Measurements from ENCODE around the gene CAPRIN2. TPM values are rescaled to one million over a fixed set of nuclear protein-coding genes. Genes with fewer than 3 reads are reported as not detected.

CAPRIN2 gene
- 19.8 and 22.7 TPM in 2 replicates for total RNA-seq

GRCh38 chr12:30754750-30755394 is at the start of gene CAPRIN2:
TSS of gene CAPRIN2 (minus strand) at chr12:30754951. CDS start at chr12:30753520, 1,431 bp downstream.
- DNase-seq (ENCODE audit: low read depth) = peak; percentile 39
- peak within 1 kb of the TSS; percentile 65 for H3K4me3 ChIP-seq (ENCODE audit: low read depth, low read length)
- peak; percentile 31 for TF ChIP-seq CTCF (conservative IDR thresholded peaks at IDR 0.05; ENCODE audit: low read depth, low read length)

GRCh38 chr12:30797689-30798088 is 42.9 kb upstream of the CAPRIN2 start:
- peak; percentile 11 for TF ChIP-seq CTCF (conservative IDR thresholded peaks at IDR 0.05; ENCODE audit: low read depth, low read length)
- DNase-seq (ENCODE audit: low read depth) = no peak
- no peak overlapping the region for H3K4me3 ChIP-seq (ENCODE audit: low read depth, low read length)

GRCh38 chr12:30796891-30797371 is 42.2 kb upstream of the CAPRIN2 start:
- no peak for TF ChIP-seq CTCF (conservative IDR thresholded peaks at IDR 0.05; ENCODE audit: low read depth, low read length)
- DNase-seq (ENCODE audit: low read depth) = no peak
- peak overlapping the region; percentile 76 for H3K4me3 ChIP-seq (ENCODE audit: low read depth, low read length)

- TF ChIP-seq CTCF (conservative IDR thresholded peaks at IDR 0.05; ENCODE audit: low read depth, low read length) = no peak
- peak overlapping the region; percentile 76 for H3K4me3 ChIP-seq (ENCODE audit: low read depth, low read length)
- no peak for DNase-seq (ENCODE audit: low read depth)
These were observed 41.6 kb upstream of the CAPRIN2 start for GRCh38 chr12:30796313-30796780.

- H3K4me3 ChIP-seq (ENCODE audit: low read depth, low read length) = peak overlapping the region; percentile 76
- TF ChIP-seq CTCF (conservative IDR thresholded peaks at IDR 0.05; ENCODE audit: low read depth, low read length) = no peak
- no peak for DNase-seq (ENCODE audit: low read depth)
These were observed 40.9 kb upstream of the CAPRIN2 start for GRCh38 chr12:30795410-30796312.

GRCh38 chr12:30794591-30795409 is 40.0 kb upstream of the CAPRIN2 start:
- H3K4me3 ChIP-seq (ENCODE audit: low read depth, low read length) = peak overlapping the region; percentile 76
- DNase-seq (ENCODE audit: low read depth) = no peak
- TF ChIP-seq CTCF (conservative IDR thresholded peaks at IDR 0.05; ENCODE audit: low read depth, low read length) = no peak
